GM12878 (cell line): Measurements from ENCODE around the gene TXLNG. TPM values are rescaled to one million over a fixed set of nuclear protein-coding genes. Genes with fewer than 3 reads are reported as not detected.

Experiments used
- ATAC-seq: fragments of 200-7000 bp; cut with Tn5 transposase; 3 replicates; pipeline ENCODE4 v1.9.1; 2020; ENCODE audit warnings: mild to moderate bottlenecking, moderate library complexity
- BruUV-seq: library from RNA; stranded (reverse); fragments of 400-500 nt; replicated peaks from 2 replicates; lab custom pipeline; 2021; lab: Mats Ljungman, UMichigan
- CTCF ChIA-PET: fragments of 300-600 bp; sonication (Branson Sonifier 250); formaldehyde crosslinking; extraction: SDS; loops from one replicate; lab custom pipeline; 2021; ENCODE audit warnings: inconsistent platforms; lab: Yijun Ruan, JAX
- POLR2A ChIA-PET: fragments of 350-600 bp; formaldehyde crosslinking; extraction: SDS; loops from one replicate; lab custom pipeline; 2021; ENCODE audit warnings: inconsistent platforms; lab: Charles Lee
- RAD21 ChIA-PET: fragments of 300-600 bp; sonication (Branson Sonifier 250); formaldehyde crosslinking; loops from one replicate; lab custom pipeline; 2023; ENCODE audit warnings: antibody characterized with exemption; ENCODE audit not compliant: unreplicated experiment; lab: Charles Lee
- SMC1A ChIA-PET: fragments of 300-600 bp; sonication (Branson Sonifier 250); formaldehyde crosslinking; loops from one replicate; lab custom pipeline; 2023; ENCODE audit not compliant: unreplicated experiment, uncharacterized antibody; lab: Charles Lee
- DNase-seq: peaks from one replicate; pipeline ENCODE4 v3.0.0-alpha.2; 2011; ENCODE audit warnings: low read depth, low spot score
- FAIRE-seq: peaks from 3 replicates; lab custom pipeline; 2011; peaks lifted over from hg19 to GRCh38; lab: Jason Lieb, UNC
- H2AFZ ChIP-seq: 2 replicates; pipeline ENCODE4 v1.6.0; 2011; ENCODE audit warnings: low read depth, low read length, control low read depth; ENCODE audit not compliant: control insufficient read depth
- H3K27ac ChIP-seq: 2 replicates; pipeline ENCODE4 v1.5.1; 2011; ENCODE audit warnings: control low read depth; ENCODE audit not compliant: control insufficient read depth, insufficient read depth
- H3K27me3 ChIP-seq, 2 experiments: replicated peaks in 1 of 2; 2 replicates each; pipeline versions ENCODE4 v1.6.0 to v1.6.1; 2011; ENCODE audit warnings: low read length in 1 of 2; ENCODE audit not compliant: control insufficient read depth in 2 of 2, insufficient read depth in 2 of 2
- H3K36me3 ChIP-seq, 2 experiments: 2 replicates each; pipeline ENCODE4 v1.5.1; 2011; ENCODE audit warnings: low read length in 1 of 2; ENCODE audit not compliant: control insufficient read depth in 2 of 2, insufficient read depth in 2 of 2
- H3K4me1 ChIP-seq: 2 replicates; pipeline ENCODE4 v1.6.1; 2011; ENCODE audit warnings: mild to moderate bottlenecking, low read length, moderate library complexity, mixed read lengths; ENCODE audit not compliant: control insufficient read depth, insufficient read depth
- H3K4me2 ChIP-seq: 2 replicates; pipeline ENCODE4 v1.6.0; 2011; ENCODE audit warnings: control low read depth; ENCODE audit not compliant: control insufficient read depth, insufficient read depth
- H3K4me3 ChIP-seq: fragments of 200-600 bp; sonication (generic); 2 replicates; pipeline ENCODE4 v1.5.1; 2016
- H3K79me2 ChIP-seq: 2 replicates; pipeline ENCODE4 v1.6.0; 2011; ENCODE audit warnings: low read length; ENCODE audit not compliant: control insufficient read depth, insufficient read depth
- H3K9ac ChIP-seq: 2 replicates; pipeline ENCODE4 v1.8.0; 2011; ENCODE audit warnings: low read length, control low read depth, mixed read lengths; ENCODE audit not compliant: control insufficient read depth, insufficient read depth
- H3K9me3 ChIP-seq: replicated peaks from 3 replicates; pipeline ENCODE4 v1.5.1; 2011; ENCODE audit warnings: mild to moderate bottlenecking, low read length; ENCODE audit not compliant: control insufficient read depth, insufficient read depth
- H4K20me1 ChIP-seq: 2 replicates; pipeline ENCODE4 v1.6.0; 2011; ENCODE audit not compliant: control insufficient read depth, insufficient read depth
- ATF7 ChIP-seq: fragments of 450-650 bp; IDR thresholded peaks from 2 replicates; pipeline ENCODE4 v1.6.1; 2016; ENCODE audit warnings: low read depth, mild to moderate bottlenecking
- CHD1 ChIP-seq: IDR thresholded peaks from 2 replicates; pipeline ENCODE4 v1.6.1; 2012; ENCODE audit warnings: low read depth, low read length, improper control_type of control experiment
- HDAC2 ChIP-seq: fragments of 200-600 bp; sonication (generic); IDR thresholded peaks from 2 replicates; pipeline ENCODE4 v1.6.1; 2017
- HSF1 ChIP-seq: fragments of 150-350 bp; IDR thresholded peaks from 2 replicates; pipeline ENCODE4 v1.6.1; 2014; ENCODE audit warnings: mild to moderate bottlenecking, low read depth, low read length
- IRF4 ChIP-seq: IDR thresholded peaks from 2 replicates; pipeline ENCODE4 v1.6.1; 2011; ENCODE audit warnings: low read depth, low read length
- MTA3 ChIP-seq: IDR thresholded peaks from 2 replicates; pipeline ENCODE4 v1.6.1; 2012; ENCODE audit warnings: low read length, inconsistent platforms, borderline replicate concordance
- NFYB ChIP-seq: IDR thresholded peaks from 2 replicates; pipeline ENCODE4 v1.6.1; 2011; ENCODE audit warnings: low read depth, mild to moderate bottlenecking, low read length, improper control_type of control experiment, moderate library complexity; ENCODE audit not compliant: insufficient read depth
- RELB ChIP-seq: fragments of 450-650 bp; IDR thresholded peaks from 2 replicates; pipeline ENCODE4 v1.6.1; 2017; ENCODE audit warnings: low read depth, mild to moderate bottlenecking, moderate library complexity
- SMAD1 ChIP-seq: fragments of 450-650 bp; IDR thresholded peaks from 2 replicates; pipeline ENCODE4 v1.6.1; 2018; ENCODE audit warnings: mild to moderate bottlenecking, low read depth; ENCODE audit not compliant: partially characterized antibody
- STAT3 ChIP-seq: IDR thresholded peaks from 2 replicates; pipeline ENCODE4 v1.6.1; 2011; ENCODE audit warnings: low read depth, low read length, improper control_type of control experiment
- YBX1 ChIP-seq: fragments of 450-650 bp; IDR thresholded peaks from 2 replicates; pipeline ENCODE4 v1.6.1; 2016; ENCODE audit warnings: antibody characterized with exemption
- WGBS: methylation state at CpG from one replicate; pipeline ENCODE4 v1.1.6; 2016; ENCODE audit warnings: low lambda C conversion rate; ENCODE audit not compliant: insufficient replicate concordance, insufficient coverage; ENCODE audit errors: missing lambda C conversion rate; 5-methylcytosine and 5-hydroxymethylcytosine counted together
- in situ Hi-C: fragments of 300-500 bp; cut with MboI; formaldehyde crosslinking; loops from 9 replicates; pipeline ENCODE4 v1.14.3; 2018; ENCODE audit warnings: mixed read lengths
- intact Hi-C: fragments of 100-400 bp; cut with micrococcal nuclease; formaldehyde crosslinking; loops from one replicate; pipeline ENCODE4 v1.14.2; 2022; ENCODE audit not compliant: unreplicated experiment
- polyA plus RNA-seq, 11 experiments: library from polyadenylated mRNA; depleted of rRNA in 4 of 11; unstranded in 6 of 11; stranded (reverse) in 5 of 11; fragments of >200 nt; fragmentation: Nextera tagmentation in 4 of 11; fragmentation: Illumina TruSeq in 1 of 11; extraction: Ambion mirVana in 4 of 11; extraction: Trizol in 1 of 11; gene quantifications; 1 replicate in 1 of 11; 2 replicates in 10 of 11; pipeline versions ENCODE4 v1.2.1 to v1.2.3, GENCODE V29; 2011 to 2016; ENCODE audit warnings: inconsistent platforms in 2 of 11, missing spikeins in 2 of 11, low read depth in 1 of 11
- total RNA-seq, 4 experiments: library from RNA; depleted of rRNA in 3 of 4; stranded (reverse); fragments of >200 nt in 3 of 4; fragmentation: Illumina TruSeq in 1 of 4; extraction: Trizol in 1 of 4; gene quantifications; 2 replicates each; pipeline versions ENCODE4 v1.2.1 to v1.2.3, GENCODE V29; 2013 to 2021
- TF ChIP-seq, protein P1 (sequence below): fragments of 450-650 bp; IDR thresholded peaks from 2 replicates; pipeline ENCODE4 v1.6.1; 2017; ENCODE audit warnings: mild to moderate bottlenecking, moderate library complexity
- TF ChIP-seq, protein P2 (sequence below): fragments of 450-650 bp; IDR thresholded peaks from 2 replicates; pipeline ENCODE4 v1.6.1; 2016; ENCODE audit warnings: mild to moderate bottlenecking, moderate library complexity, borderline replicate concordance

Gene TXLNG
- total and polyA plus RNA-seq, 10 of the 15 experiments (the other 5 are each of a cell fraction or from before 2014, with no cell fraction given) = 9.9 to 40.7 (median 19.5) TPM

- no peaks in the 10 kb centered on the region for H3K4me1 ChIP-seq
- H3K4me2 ChIP-seq = no peak overlapping the region
- peaks cover 0 to 4% of the 10 kb centered on the region in 2 experiments; a peak in 1 of 4 replicates for H3K27me3 ChIP-seq
- H3K9ac ChIP-seq = no peak overlapping the region
- intact Hi-C loops = loop anchor here (1.0 kb wide), 1 partner anchor 163 kb away; no protein-coding TSS in a partner anchor
- no peak overlapping the region for H3K27ac ChIP-seq
- ChIA-PET RAD21 (interaction anchor here (0.6 to 3.6 kb wide), 20 partner anchors 9 to 206 kb away, joined by 3 to 75 read pairs (median 5); partner anchors contain the start of gene REPS2), SMC1A (interaction anchor here (0.6 to 8.9 kb wide), 33 partner anchors 9 to 1912 kb away, joined by 3 to 109 read pairs (median 5); partner anchors contain the start of gene SYAP1), POLR2A (interaction anchor here (0.6 to 3.4 kb wide), 6 partner anchors 10 to 176 kb away, joined by 3 to 14 read pairs (median 5); partner anchors contain the start of gene RBBP7), CTCF (interaction anchor here (0.7 to 8.8 kb wide), 43 partner anchors 8 to 807 kb away, joined by 3 to 205 read pairs (median 5); partner anchors contain the start of gene RBBP7)
- no peak for FAIRE-seq
- no peak overlapping the region for H3K4me3 ChIP-seq
- no peak overlapping the region for H2AFZ ChIP-seq
- in situ Hi-C loops = no loop called here
- DNase-seq = no peak
- 20% methylated on average over 3 of the region's 3 CpGs for WGBS
- H4K20me1 ChIP-seq = no peaks in the 10 kb centered on the region
- no peaks in the 10 kb centered on the region for H3K79me2 ChIP-seq
- BruUV-seq = no TSS peak
- H3K9me3 ChIP-seq = no peaks in the 10 kb centered on the region
- H3K36me3 ChIP-seq = no peaks in the 10 kb centered on the region
- ATAC-seq = no peak
- TF ChIP-seq SMAD1 (no peak), NFYB (no peak), MTA3 (no peak), RELB (no peak), ATF7 (no peak), CHD1 (no peak), STAT3 (no peak), YBX1 (no peak), HDAC2 (no peak), IRF4 (no peak), HSF1 (no peak)
- TF ChIP-seq, protein P1, sequence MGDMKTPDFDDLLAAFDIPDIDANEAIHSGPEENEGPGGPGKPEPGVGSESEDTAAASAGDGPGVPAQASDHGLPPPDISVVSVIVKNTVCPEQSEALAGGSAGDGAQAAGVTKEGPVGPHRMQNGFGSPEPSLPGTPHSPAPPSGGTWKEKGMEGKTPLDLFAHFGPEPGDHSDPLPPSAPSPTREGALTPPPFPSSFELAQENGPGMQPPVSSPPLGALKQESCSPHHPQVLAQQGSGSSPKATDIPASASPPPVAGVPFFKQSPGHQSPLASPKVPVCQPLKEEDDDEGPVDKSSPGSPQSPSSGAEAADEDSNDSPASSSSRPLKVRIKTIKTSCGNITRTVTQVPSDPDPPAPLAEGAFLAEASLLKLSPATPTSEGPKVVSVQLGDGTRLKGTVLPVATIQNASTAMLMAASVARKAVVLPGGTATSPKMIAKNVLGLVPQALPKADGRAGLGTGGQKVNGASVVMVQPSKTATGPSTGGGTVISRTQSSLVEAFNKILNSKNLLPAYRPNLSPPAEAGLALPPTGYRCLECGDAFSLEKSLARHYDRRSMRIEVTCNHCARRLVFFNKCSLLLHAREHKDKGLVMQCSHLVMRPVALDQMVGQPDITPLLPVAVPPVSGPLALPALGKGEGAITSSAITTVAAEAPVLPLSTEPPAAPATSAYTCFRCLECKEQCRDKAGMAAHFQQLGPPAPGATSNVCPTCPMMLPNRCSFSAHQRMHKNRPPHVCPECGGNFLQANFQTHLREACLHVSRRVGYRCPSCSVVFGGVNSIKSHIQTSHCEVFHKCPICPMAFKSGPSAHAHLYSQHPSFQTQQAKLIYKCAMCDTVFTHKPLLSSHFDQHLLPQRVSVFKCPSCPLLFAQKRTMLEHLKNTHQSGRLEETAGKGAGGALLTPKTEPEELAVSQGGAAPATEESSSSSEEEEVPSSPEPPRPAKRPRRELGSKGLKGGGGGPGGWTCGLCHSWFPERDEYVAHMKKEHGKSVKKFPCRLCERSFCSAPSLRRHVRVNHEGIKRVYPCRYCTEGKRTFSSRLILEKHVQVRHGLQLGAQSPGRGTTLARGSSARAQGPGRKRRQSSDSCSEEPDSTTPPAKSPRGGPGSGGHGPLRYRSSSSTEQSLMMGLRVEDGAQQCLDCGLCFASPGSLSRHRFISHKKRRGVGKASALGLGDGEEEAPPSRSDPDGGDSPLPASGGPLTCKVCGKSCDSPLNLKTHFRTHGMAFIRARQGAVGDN = no peak
- TF ChIP-seq, protein P2, sequence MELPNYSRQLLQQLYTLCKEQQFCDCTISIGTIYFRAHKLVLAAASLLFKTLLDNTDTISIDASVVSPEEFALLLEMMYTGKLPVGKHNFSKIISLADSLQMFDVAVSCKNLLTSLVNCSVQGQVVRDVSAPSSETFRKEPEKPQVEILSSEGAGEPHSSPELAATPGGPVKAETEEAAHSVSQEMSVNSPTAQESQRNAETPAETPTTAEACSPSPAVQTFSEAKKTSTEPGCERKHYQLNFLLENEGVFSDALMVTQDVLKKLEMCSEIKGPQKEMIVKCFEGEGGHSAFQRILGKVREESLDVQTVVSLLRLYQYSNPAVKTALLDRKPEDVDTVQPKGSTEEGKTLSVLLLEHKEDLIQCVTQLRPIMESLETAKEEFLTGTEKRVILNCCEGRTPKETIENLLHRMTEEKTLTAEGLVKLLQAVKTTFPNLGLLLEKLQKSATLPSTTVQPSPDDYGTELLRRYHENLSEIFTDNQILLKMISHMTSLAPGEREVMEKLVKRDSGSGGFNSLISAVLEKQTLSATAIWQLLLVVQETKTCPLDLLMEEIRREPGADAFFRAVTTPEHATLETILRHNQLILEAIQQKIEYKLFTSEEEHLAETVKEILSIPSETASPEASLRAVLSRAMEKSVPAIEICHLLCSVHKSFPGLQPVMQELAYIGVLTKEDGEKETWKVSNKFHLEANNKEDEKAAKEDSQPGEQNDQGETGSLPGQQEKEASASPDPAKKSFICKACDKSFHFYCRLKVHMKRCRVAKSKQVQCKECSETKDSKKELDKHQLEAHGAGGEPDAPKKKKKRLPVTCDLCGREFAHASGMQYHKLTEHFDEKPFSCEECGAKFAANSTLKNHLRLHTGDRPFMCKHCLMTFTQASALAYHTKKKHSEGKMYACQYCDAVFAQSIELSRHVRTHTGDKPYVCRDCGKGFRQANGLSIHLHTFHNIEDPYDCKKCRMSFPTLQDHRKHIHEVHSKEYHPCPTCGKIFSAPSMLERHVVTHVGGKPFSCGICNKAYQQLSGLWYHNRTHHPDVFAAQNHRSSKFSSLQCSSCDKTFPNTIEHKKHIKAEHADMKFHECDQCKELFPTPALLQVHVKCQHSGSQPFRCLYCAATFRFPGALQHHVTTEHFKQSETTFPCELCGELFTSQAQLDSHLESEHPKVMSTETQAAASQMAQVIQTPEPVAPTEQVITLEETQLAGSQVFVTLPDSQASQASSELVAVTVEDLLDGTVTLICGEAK = no peak
Observed at GRCh38 chrX:16883487-16883804, 97.2 kb downstream of the TXLNG start.
